Activated T-helper 1 cell treated with anti-CD3 and anti-CD28 coated beads, Interleukin-2, amount 50 U/mL, for 16 hours (primary cell): Measurements from ENCODE around the gene SPRED3.
A peak's percentile ranks its signal among the peaks of the same experiment; 100 is the strongest.

Source experiments
- DNase-seq, 2 donors: peaks; one replicate each; pipeline ENCODE4 v3.0.0-alpha.2; 2020; ENCODE audit warnings: low read depth in 1 of 2, low spot score in 1 of 2

SPRED3 gene

GRCh38 chr19:38371081-38371480 lies 17.4 kb upstream of the SPRED3 start:
- DNase-seq: no peak

GRCh38 chr19:38373907-38374331 lies 14.6 kb upstream of the SPRED3 start:
- DNase-seq: no peak

DNA sequence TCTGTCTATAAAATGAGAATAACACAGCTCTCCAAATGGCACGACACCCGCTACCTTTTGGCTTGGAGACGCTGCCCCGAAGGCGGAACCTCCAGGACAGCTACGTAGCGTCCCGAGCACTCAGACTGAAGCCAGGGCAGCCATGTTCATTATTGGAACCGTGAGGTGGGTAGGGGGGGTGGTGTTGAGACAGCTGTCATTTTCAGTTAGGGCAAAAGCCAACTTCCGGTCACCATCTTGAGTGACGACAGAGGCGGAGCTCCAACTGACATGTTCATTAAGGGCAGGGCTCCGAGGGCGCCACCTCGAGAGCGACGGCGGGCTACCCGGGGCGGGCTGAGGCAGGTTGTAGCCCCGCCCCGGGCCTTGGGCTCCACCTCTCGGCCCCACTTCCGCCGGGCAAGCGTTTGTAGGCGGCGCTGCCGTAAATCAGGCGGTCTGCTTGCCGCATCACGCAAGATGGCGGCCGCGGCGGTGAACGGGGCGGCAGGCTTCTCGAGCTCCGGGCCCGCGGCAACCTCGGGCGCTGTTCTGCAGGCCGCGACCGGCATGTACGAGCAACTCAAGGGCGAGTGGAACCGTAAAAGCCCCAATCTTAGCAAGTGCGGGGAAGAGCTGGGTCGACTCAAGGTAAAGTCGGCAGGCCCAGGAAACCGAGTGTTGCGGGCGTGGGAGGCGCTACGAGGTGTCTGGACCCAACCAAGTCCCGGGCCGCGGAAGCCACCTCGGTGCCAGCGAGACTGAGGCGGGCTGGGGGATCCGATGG lies 14.0 kb upstream of the SPRED3 start, which contains the start of gene PSMD8:
Gene PSMD8 (plus strand): TSS at position 240 of the 766 bp plus-strand sequence. CDS start 31 bp downstream, at position 271.
- peak; percentile 93 to 98 for DNase-seq

DNA sequence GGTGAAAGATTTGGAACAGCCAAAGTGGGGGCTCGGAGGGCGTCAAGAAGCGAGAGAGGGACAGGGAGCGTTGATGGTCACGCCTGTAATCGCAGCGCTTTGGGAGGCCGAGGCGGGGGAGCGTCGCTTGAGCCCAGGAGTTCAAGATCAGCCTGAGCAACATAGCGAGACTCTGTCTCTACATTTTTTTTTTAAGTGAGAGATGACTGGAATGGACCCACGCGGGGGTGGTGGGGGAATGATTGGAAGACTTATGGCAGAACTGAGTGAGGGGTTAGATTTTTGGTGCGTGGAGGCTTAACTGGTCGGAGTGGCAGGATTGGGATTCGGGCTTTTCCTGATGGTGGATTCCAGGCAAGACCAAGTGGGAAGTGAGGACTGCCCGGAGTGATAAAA lies 13.4 kb upstream of the SPRED3 start:
- DNase-seq: no peak

- no peak for DNase-seq
These were observed 12.7 kb upstream of the SPRED3 start for GRCh38 chr19:38375748-38376147.

DNA sequence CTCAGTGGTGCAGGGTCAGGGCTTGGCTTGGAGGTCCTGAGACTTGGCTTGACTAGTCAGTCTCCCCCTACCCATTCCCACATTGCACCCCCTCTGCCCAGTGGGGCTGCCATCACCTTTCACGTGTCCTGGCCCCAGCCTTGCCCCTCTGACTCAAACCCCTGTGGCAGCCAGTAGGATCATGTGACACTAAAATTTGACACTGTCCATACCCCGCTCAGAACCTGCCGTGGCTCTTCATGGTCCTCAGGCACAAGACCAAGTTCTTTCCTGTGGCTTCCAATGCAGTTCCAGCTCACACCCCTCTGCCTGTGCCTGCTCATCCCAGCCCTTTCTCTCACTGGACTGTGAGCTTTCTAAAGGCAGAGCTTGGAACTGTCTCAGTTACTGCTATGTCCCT lies 11.9 kb upstream of the SPRED3 start:
- DNase-seq: no peak

GRCh38 chr19:38377052-38377451 lies 11.4 kb upstream of the SPRED3 start:
- no peak for DNase-seq

DNA sequence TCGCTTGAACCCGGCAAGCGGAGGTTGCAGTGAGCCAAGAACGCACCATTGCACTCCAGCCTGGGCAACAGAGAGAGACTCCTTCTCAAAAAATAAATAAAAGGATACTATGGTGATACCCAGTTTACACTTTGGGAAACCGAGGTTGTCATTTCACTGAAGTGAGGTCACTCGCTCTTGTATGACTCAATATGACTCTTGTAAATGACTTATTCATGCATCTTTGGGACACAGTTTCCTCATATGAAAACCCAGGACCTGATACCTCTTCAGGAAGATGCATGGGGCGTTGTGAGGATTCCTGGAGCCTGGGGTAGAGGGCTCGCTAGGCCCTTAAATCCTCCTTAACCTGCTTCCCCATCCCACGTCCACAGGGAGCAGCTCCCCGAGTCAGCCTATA lies 9.6 kb upstream of the SPRED3 start:
- DNase-seq: no peak

DNA sequence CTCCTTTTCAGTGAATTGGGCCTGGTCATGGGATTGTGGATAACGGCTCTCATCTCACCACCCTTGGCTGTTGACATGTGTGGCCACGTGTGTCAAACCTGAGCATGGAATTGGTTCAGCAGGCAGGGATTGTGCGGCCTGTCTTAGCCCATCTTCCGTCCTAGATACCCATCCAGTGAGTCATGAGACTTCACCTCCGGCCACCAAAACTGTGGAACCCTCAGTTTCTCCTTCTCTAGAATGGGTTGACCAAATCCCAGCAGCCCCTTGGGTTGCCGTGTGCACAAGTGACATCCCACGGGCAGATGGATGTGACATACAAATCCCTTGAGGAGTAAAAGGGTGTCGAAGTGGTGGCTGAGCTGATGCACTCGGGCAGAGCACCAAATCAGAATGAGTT lies 7.4 kb upstream of the SPRED3 start:
- DNase-seq: no peak

DNA sequence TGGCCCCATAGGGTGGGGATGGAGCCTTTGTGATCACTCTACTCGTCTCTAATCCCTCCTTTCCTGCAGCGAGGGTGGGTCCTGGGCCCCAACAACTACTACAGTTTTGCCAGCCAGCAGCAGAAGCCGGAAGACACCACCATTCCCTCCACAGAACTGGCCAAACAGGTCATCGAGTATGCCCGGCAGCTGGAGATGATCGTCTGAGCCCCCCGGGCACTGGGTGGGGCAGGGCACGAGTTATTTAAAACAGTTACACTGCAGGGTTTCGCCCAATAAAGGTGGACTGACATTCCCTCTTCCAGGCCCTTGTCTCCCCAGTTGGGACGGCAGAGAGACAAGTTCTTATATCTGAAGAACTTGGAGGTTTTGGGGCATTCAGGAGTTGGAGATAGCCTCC lies 5.3 kb upstream of the SPRED3 start:
- DNase-seq: no peak

DNA sequence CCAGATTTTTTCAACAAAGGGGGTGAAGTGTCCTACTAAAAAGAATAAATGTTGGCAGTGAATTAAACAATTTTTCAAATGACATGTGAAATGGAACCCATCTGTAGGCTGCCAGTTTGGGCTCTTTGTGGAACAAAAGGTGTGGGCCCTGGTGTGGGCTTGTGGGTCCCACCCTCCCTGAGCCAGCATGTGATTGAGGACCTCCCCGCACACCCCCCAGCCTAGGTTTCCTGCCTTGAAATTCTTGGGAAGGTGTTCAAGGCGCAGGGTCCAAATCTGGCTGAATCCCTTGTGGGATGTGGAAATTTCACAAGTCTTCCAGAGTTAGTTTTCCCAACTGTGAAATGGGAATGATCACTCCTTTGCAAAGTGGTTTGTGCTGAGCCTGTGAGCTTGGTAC lies 4.8 kb upstream of the SPRED3 start:
- DNase-seq: no peak

GRCh38 chr19:38384209-38385027 lies 4.1 kb upstream of the SPRED3 start:
- DNase-seq: no peak

GRCh38 chr19:38385057-38385803 lies 3.3 kb upstream of the SPRED3 start:
- no peak for DNase-seq

- DNase-seq: no peak
These were observed 2.7 kb upstream of the SPRED3 start for GRCh38 chr19:38385804-38386257.

DNA sequence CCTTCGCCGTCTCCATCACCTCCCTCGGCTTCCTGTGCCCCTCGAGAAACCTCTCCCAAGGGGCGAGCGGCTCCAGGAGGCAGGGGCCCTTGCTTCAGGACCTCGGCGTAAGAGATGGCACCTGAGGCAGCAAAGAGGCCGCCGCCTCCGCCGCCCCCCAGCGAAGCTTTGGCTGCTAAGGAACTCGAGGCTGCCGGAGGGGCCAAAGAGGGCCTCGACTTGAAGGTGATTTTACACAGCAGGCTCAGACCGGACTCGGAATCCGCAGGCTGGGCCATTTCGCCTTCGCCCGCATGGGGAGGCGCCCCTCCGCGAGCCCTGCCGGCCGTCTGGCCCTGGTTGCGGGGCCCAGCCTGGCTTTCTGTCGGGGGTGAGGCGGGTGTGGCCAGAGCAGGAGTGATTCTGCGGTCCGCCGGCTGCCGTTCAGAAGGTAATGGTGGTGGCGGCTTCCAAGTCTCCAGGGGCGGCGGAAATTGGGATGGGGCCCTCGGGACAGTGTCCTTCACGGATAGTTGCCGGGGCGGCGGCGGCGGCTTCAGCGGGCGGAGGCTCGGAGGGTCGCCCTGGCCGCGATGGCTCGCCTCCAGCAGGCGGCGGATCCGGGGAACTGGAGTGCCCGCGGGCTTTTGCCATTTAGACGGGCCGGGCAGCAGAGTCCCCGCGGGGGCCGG lies 2.1 kb upstream of the SPRED3 start:
- DNase-seq: no peak

DNA sequence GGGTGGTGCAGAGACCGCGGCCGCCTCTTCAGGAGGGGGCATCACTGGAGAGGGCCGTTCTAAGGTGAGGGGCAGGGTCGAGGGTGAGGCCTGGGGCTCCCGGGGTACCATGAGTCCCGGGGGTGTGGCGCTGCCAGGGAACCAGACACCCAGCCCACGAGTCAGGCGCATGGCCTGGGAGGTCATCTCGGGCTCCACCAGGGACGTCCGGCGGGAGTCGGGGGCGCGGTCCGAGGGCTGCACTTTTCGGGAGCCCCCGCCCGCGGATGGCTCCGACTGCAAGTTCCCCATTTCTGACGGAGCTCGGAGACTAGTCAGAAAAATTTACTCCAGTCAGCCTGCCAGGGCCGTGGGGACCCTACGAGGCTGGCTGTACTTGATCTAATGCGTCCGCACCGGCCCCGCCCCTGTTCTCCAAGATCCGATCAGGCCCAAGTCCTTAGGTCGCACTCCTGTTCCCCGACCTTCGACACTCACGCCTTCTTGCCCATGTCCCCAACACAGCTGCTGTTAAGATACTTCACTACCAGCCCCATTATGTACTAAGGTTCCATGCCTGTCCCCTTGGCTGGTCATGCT lies 1.4 kb upstream of the SPRED3 start:
- no peak for DNase-seq

DNA sequence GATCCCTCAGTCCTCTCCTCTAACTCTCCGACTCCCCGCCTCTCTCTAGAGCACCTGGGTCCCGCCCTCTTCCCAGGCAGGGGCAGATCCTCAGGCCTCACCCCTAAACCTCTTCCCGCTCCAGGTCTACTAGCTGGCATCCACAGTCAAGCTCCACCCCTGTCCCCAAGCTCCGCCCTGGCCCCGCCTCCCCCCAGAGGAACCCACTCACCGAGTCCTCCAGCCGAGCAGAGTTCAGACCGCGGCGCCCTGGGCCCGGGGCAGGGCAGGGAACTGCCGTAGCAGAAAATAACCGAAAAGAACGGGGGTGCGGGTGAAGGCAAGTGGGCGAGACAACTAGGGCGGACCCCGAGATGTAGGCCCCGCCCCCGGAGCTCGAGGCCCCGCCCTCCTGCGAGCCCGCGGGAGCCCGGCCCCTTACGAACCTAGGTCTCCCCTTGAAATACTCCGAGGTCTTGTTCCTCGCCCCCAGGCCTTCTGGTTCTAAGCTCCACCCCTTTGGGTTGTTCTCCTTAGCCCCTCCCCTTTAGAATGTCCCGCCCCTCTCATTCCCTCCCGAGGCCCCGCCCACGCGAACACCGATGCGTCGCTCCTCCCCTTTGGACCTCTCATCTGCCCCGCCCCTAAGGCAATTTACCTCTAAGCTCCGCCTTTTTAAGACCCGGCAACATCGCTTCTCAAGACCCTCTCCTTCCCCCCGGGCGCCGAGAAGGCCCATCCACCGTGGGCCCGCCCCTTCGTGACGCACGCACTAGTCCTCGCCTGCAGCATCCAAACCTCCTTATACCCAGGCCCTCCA lies 748 bp upstream of the SPRED3 start, which contains the start of gene GGN:
Gene GGN (minus strand): TSS at position 485 of the 799 bp plus-strand sequence. CDS start 773 bp downstream, outside the sequence.
- DNase-seq: peak; percentile 58 to 63

- no peak for DNase-seq
These were observed 816 bp downstream of the SPRED3 start for GRCh38 chr19:38389101-38389925.
